ENCODE results near the gene GOLGA8F.
"Not testable (repeated sequence)": the region's sequence is repeated elsewhere in the genome, so short reads cannot be mapped to it uniquely, and the experiment has no call there.

DNA sequence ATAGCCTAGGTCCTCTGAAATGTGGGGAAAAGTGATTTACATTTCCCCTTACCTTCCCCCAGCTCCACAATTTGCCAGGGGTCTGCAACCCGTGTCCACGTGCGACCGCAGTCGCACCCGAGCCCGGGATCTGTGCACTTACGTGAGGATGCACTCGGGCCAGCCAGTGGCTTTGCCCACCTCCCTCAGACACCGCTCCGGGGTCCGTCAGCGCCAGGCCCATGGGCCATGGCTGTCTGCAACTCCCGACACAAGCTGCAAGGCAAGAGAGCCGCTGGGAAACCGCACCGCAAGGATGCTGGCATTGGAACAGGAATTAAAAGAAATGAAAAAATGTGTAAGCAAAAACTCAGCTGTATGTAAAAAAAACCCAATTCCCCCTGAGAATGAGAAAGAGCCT lies 13.0 kb upstream of the GOLGA8F start:
- TF ChIP-seq GATA2 (CRISPR knock-in tag; IDR thresholded peaks at IDR 0.05); MEF2A (IDR thresholded peaks at IDR 0.05; ENCODE audit: borderline replicate concordance, low read depth); RXRA (IDR thresholded peaks at IDR 0.05; ENCODE audit: borderline replicate concordance, low read depth); CHD2 (IDR thresholded peaks at IDR 0.05; ENCODE audit: low read length, partially characterized antibody): not testable (repeated sequence)
- TF ChIP-seq, protein P1, sequence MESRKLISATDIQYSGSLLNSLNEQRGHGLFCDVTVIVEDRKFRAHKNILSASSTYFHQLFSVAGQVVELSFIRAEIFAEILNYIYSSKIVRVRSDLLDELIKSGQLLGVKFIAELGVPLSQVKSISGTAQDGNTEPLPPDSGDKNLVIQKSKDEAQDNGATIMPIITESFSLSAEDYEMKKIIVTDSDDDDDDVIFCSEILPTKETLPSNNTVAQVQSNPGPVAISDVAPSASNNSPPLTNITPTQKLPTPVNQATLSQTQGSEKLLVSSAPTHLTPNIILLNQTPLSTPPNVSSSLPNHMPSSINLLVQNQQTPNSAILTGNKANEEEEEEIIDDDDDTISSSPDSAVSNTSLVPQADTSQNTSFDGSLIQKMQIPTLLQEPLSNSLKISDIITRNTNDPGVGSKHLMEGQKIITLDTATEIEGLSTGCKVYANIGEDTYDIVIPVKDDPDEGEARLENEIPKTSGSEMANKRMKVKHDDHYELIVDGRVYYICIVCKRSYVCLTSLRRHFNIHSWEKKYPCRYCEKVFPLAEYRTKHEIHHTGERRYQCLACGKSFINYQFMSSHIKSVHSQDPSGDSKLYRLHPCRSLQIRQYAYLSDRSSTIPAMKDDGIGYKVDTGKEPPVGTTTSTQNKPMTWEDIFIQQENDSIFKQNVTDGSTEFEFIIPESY (IDR thresholded peaks at IDR 0.05; ENCODE audit: borderline replicate concordance, low read depth): not testable (repeated sequence)
